Fibroblast of lung (primary cell): Measurements from ENCODE around the gene GRM8.

Experiments used
- EZH2 ChIP-seq: IDR thresholded peaks from 2 replicates; pipeline ENCODE4 v1.5.1; 2012; ENCODE audit warnings: low read length, control low read depth, mild to moderate bottlenecking; ENCODE audit errors: missing control alignments
- TF ChIP-seq, protein P1 (sequence below), 2 donors: IDR thresholded peaks in 1 of 2; conservative IDR thresholded peaks in 1 of 2; 1 replicate in 1 of 2; 2 replicates in 1 of 2; pipeline ENCODE4 v1.5.1; 2011 to 2012; ENCODE audit warnings: low read length in 2 of 2, control low read depth in 1 of 2, inconsistent platforms in 1 of 2, low read depth in 1 of 2, mild to moderate bottlenecking in 1 of 2

DNA sequence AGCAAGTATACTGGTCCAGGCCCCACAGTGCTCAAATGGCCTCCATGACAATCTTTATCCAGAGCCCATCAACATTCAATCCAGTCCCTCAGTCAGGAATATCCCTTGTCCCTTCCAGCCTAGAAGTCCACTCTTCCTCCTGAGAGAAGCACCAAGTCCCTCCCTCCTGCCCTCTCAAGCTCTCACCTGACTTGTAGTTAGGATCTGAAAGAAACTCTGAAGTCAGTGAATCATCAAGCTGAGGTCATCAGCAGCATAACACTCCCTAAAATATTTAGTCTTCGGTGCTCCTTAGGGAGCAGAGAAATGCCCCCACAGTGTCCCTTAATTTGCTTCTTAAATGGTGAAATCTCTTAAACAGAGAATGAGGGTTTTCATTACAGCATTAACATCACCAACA, 31.0 kb downstream of the GRM8 start:
- TF ChIP-seq, protein P1, sequence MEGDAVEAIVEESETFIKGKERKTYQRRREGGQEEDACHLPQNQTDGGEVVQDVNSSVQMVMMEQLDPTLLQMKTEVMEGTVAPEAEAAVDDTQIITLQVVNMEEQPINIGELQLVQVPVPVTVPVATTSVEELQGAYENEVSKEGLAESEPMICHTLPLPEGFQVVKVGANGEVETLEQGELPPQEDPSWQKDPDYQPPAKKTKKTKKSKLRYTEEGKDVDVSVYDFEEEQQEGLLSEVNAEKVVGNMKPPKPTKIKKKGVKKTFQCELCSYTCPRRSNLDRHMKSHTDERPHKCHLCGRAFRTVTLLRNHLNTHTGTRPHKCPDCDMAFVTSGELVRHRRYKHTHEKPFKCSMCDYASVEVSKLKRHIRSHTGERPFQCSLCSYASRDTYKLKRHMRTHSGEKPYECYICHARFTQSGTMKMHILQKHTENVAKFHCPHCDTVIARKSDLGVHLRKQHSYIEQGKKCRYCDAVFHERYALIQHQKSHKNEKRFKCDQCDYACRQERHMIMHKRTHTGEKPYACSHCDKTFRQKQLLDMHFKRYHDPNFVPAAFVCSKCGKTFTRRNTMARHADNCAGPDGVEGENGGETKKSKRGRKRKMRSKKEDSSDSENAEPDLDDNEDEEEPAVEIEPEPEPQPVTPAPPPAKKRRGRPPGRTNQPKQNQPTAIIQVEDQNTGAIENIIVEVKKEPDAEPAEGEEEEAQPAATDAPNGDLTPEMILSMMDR (conservative IDR thresholded peaks at IDR 0.05 in 1 of 2, IDR thresholded peaks at IDR 0.05 in 1 of 2; ENCODE audit: low read depth in 1 of 2, low read length in 2 of 2): no peak
- TF ChIP-seq EZH2: no peak
